ENCODE data around the gene OR5M8.

OR5M8 gene

GRCh38 chr11:56491270-56491669, at the start of gene OR5M8:
TSS of gene OR5M8 (minus strand) at chr11:56491370. CDS start at chr11:56491370, 0 bp downstream.
- DNase-seq: no peak

DNA sequence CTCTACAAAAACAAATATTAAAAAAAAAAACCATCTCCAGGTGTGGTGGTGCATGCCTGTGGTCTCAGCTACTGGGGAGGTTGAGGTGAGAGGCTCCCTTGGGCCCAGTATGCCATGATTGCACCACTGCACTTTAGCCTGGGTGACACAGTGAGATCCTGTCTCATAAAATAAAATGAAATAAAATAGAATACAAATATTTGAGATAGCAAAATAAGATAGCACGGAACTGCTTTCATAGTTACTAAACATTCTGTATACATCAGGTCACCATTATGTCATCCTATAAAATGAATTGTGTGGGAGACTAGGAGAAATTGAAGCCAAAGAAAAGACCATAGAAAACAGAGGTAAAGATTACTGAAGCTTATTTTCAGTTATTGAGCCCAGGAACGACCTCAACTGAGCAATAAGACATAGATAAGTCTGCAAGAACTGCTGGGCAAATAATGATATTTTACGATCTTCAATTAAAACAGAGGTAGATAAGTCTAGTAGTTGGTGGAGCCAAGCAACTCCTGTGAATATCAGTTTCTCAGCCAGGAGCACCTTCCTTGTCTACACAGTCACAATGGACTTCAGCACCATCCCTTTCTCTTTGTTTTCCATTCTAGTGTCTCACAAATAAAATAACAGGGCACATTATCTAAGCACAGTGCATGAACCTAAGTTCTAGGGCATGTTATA, 42.0 kb upstream of the OR5M8 start:
- DNase-seq: no peak

DNA sequence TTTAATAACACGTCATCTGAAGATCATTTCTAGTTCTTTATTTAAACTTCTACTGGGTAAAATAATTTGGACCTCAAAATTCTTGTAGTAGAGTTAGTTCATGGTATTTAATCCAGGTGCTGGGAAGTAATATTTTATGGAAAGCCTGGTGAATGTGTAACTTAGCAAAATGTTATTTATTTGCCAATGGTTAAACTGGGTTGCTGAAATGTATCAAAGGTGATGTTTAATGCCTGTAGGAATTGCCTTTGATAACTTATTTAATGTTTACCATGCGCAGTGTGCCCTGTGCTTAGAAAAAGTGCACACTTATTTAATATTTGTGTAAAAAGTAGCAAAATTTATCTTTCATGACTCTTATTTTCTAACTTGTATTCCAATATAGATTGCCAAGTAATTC, 40.7 kb upstream of the OR5M8 start:
- DNase-seq: no peak

- no peak for DNase-seq
Observed at GRCh38 chr11:56522008-56522407, 30.8 kb upstream of the OR5M8 start.

DNA sequence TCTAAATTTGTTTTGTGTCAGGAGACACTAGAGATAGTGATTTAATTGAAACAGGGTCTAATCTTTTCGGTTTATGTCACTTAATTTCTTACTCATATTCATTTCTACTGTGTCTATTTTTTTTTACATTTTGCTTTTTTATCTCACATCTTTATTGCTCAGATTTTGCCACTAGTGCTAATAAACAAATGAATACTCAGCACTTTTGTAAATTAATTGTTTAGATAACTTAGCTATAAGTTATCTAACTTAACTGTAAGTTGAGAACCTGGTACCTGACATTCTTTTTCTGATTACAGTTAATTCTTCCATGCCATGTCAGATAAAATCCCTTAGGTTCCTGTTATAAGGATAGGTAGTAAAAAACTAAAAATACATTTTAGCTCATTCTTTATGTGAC, 22.1 kb upstream of the OR5M8 start:
- DNase-seq: no peak

DNA sequence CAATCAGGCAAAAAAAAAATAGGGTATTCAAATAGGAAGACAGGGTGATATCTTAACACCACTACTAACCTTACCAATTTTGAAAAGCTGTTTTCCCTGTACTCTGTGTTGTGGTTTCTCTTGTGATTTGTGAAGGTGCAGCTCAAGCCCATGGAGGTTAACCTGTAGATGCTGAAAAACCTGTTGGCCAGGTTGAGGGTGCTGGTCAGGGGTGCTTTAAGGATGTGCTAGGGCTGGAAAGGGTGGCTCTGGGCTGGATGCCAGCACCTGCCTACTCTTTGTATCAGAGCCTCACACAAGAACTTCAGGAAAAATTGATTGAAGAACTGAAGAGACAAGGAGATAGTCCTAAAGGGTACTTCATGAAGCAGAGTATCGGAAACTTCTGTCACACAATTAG, 18.3 kb upstream of the OR5M8 start:
- no peak for DNase-seq

GRCh38 chr11:56497010-56497409, 5.8 kb upstream of the OR5M8 start:
- no peak for DNase-seq

DNA sequence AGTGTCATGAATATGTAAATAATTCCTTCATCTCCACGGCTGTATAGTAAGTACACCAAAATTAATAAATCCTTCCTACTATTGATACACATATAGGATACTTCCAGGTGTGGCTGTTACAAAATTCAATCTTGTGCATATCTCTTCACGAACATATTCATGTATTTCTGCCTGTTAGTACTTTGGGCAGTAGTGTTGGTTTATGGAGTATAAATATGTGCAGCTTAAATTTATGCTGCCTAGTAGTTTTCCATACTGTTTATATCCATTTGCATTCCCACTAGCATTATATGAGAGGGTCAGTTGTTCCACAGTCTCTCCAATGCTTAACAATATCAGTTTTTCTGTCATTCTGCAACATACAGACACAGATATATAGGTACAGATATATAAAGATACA, 3.9 kb upstream of the OR5M8 start:
- no peak for DNase-seq

DNA sequence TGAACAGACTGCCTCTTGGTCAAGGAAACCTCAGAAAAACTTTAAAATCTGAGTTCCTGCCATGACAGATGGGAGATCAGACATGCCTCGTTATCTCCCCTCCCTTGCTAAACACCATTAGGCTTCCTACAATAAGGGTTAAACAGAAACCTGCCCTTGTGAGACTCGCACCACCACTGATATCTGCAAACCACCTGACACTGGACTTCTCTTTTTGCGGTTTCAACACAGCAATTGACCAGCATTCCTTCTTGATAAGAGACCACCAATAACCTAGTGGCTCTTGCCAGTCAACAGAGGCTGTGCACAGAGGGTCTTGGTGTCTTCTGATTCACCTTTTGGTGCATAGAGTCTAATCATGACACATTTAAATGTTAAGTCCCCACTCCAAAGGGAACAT, 4.4 kb downstream of the OR5M8 start:
- DNase-seq: no peak

GRCh38 chr11:56474729-56475235, 16.4 kb downstream of the OR5M8 start:
- DNase-seq: no peak

GRCh38 chr11:56473252-56473651, 17.9 kb downstream of the OR5M8 start, which contains the start of gene OR5M3:
TSS of gene OR5M3 (minus strand) at chr11:56473352. CDS start at chr11:56470497, 2,855 bp downstream.
- DNase-seq: no peak

DNA sequence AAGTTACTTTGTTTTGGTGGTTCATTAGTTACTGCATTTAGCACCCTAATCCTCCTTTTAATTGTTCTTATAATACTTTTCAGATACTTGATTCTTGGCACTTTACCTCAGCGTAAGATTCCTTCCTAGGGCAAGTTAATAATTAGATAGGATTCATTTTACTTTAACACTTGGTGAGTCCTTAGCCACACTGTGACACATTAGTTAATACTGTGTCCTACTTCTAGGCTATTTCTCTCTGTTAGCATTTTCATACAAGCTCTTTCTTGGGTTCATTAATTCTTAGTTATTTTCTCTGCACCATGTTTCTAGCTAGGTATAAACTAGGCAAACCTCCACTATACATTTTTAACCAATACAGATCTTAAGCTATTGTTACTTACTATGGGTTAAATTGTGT, 34.1 kb downstream of the OR5M8 start:
- no peak for DNase-seq

DNA sequence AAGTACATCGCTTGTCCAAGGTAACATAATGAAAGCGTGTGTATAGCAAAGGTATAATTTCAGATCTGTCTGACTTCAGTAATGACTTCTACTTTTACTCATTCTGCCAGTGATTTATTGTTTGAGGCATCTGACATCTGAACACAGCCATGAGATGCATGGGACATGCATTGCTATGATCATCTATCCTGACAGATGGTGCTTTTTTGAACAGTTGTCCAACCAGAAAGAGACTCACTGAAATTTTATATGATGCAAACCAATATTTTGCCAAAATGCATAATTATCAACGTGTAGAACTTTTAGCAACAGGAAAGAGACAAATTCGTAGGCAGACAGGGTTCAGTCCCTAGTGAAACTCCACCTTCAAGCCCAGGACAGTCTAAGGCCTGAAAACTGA, 37.6 kb downstream of the OR5M8 start:
- DNase-seq: no peak
